Prostate gland (tissue), 2 donors: Measurements from ENCODE around the gene PTP4A1.

Experiments used
- CTCF ChIP-seq, 4 experiments: fragments of 200-600 bp in 2 of 4; fragments of 450-650 bp in 2 of 4; sonication (generic) in 2 of 4; IDR thresholded peaks; 1 replicate in 3 of 4; 2 replicates in 1 of 4; pipeline ENCODE4 v1.5.1; 2016 to 2019; ENCODE audit warnings: antibody characterized with exemption in 4 of 4, mild to moderate bottlenecking in 2 of 4, moderate library complexity in 2 of 4
- POLR2A ChIP-seq: fragments of 450-650 bp; IDR thresholded peaks from one replicate; pipeline ENCODE4 v1.6.1; 2016; ENCODE audit warnings: antibody characterized with exemption, mild to moderate bottlenecking
- POLR2AphosphoS5 ChIP-seq: sonication (generic); formaldehyde crosslinking; IDR thresholded peaks from one replicate; pipeline ENCODE4 v1.6.1; 2017; ENCODE audit warnings: antibody characterized with exemption

- TF ChIP-seq CTCF (IDR thresholded peaks at IDR 0.05) = no peak
- no peak for TF ChIP-seq POLR2A
- TF ChIP-seq POLR2AphosphoS5 = no peak
Measured at GRCh38 chr6:63558278-63558677, 14.0 kb upstream of the PTP4A1 start.
